Hepatocyte (in vitro differentiated cells): Measurements from ENCODE around the gene P2RY8.

ENCODE experiments used
- EZH2 ChIP-seq: fragments of 200-600 bp; sonication (generic); IDR thresholded peaks from 2 replicates; pipeline ENCODE4 v1.6.1; 2016; ENCODE audit warnings: antibody characterized with exemption, mild to moderate bottlenecking, borderline replicate concordance
- EZH2phosphoT487 ChIP-seq: fragments of 200-600 bp; sonication (generic); IDR thresholded peaks from one replicate; pipeline ENCODE4 v1.6.1; 2018; ENCODE audit warnings: antibody characterized with exemption, mild to moderate bottlenecking, low read depth, moderate library complexity; ENCODE audit not compliant: unreplicated experiment, severe bottlenecking
- TF ChIP-seq, protein P1 (sequence below): fragments of 200-600 bp; sonication (generic); IDR thresholded peaks from 2 replicates; pipeline ENCODE4 v1.5.1; 2016; ENCODE audit warnings: antibody characterized with exemption, mild to moderate bottlenecking; ENCODE audit not compliant: poor library complexity

- no peak for TF ChIP-seq EZH2phosphoT487
- TF ChIP-seq, protein P1, sequence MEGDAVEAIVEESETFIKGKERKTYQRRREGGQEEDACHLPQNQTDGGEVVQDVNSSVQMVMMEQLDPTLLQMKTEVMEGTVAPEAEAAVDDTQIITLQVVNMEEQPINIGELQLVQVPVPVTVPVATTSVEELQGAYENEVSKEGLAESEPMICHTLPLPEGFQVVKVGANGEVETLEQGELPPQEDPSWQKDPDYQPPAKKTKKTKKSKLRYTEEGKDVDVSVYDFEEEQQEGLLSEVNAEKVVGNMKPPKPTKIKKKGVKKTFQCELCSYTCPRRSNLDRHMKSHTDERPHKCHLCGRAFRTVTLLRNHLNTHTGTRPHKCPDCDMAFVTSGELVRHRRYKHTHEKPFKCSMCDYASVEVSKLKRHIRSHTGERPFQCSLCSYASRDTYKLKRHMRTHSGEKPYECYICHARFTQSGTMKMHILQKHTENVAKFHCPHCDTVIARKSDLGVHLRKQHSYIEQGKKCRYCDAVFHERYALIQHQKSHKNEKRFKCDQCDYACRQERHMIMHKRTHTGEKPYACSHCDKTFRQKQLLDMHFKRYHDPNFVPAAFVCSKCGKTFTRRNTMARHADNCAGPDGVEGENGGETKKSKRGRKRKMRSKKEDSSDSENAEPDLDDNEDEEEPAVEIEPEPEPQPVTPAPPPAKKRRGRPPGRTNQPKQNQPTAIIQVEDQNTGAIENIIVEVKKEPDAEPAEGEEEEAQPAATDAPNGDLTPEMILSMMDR, result no peak
- no peak for TF ChIP-seq EZH2
Observed at GRCh38 chrX:1492421-1493012, 44.5 kb downstream of the P2RY8 start.
